GM23248 (cell line): ENCODE results near the gene PHLPP1. TPM values are rescaled to one million over a fixed set of nuclear protein-coding genes. Genes with fewer than 3 reads are reported as not detected.

ENCODE experiments used
- DNase-seq: peaks from one replicate; pipeline ENCODE4 v3.0.0-alpha.2; 2015
- H2AFZ ChIP-seq: fragments of 200-600 bp; sonication (generic); 2 replicates; pipeline ENCODE4 v1.6.1; 2016; ENCODE audit warnings: antibody characterized with exemption
- H3F3A ChIP-seq: fragments of 200-600 bp; sonication (generic); 2 replicates; pipeline ENCODE4 v1.6.1; 2016; ENCODE audit warnings: mild to moderate bottlenecking, antibody characterized with exemption, mixed run types; ENCODE audit not compliant: insufficient read depth
- H3K27ac ChIP-seq: fragments of 200-600 bp; sonication (generic); 2 replicates; pipeline ENCODE4 v1.5.1; 2016; ENCODE audit warnings: mild to moderate bottlenecking
- H3K27me3 ChIP-seq: fragments of 200-600 bp; sonication (generic); replicated peaks from 2 replicates; pipeline ENCODE4 v1.6.1; 2016; ENCODE audit warnings: mild to moderate bottlenecking; ENCODE audit not compliant: insufficient read depth
- H3K36me3 ChIP-seq: fragments of 200-600 bp; sonication (generic); 2 replicates; pipeline ENCODE4 v1.6.1; 2016; ENCODE audit warnings: low read depth, mild to moderate bottlenecking
- H3K4me1 ChIP-seq: fragments of 200-600 bp; sonication (generic); 2 replicates; pipeline ENCODE4 v1.6.1; 2016; ENCODE audit warnings: mild to moderate bottlenecking; ENCODE audit not compliant: insufficient read depth
- H3K4me2 ChIP-seq: fragments of 200-600 bp; sonication (generic); one replicate; pipeline ENCODE4 v1.6.1; 2016; ENCODE audit warnings: mild to moderate bottlenecking; ENCODE audit not compliant: unreplicated experiment
- H3K4me3 ChIP-seq: fragments of 200-600 bp; sonication (generic); 2 replicates; pipeline ENCODE4 v1.5.1; 2016; ENCODE audit warnings: mild to moderate bottlenecking
- H3K79me2 ChIP-seq: fragments of 200-600 bp; sonication (generic); 2 replicates; pipeline ENCODE4 v1.6.1; 2016; ENCODE audit warnings: mild to moderate bottlenecking; ENCODE audit not compliant: insufficient read depth
- H3K9ac ChIP-seq: fragments of 200-600 bp; sonication (generic); 2 replicates; pipeline ENCODE4 v1.6.1; 2016; ENCODE audit warnings: mild to moderate bottlenecking
- H3K9me2 ChIP-seq: fragments of 200-600 bp; sonication (generic); 2 replicates; pipeline ENCODE4 v1.6.1; 2016; ENCODE audit warnings: mixed run types, mild to moderate bottlenecking, moderate library complexity; ENCODE audit not compliant: insufficient read depth
- H3K9me3 ChIP-seq: fragments of 200-600 bp; sonication (generic); one replicate; pipeline ENCODE4 v1.6.1; 2017; ENCODE audit warnings: low read depth
- H4K20me1 ChIP-seq: fragments of 200-600 bp; sonication (generic); 2 replicates; pipeline ENCODE4 v1.6.0; 2016; ENCODE audit not compliant: insufficient read depth
- EZH2 ChIP-seq: fragments of 200-600 bp; sonication (generic); IDR thresholded peaks from 2 replicates; pipeline ENCODE4 v1.6.1; 2018; ENCODE audit warnings: antibody characterized with exemption, mild to moderate bottlenecking; ENCODE audit not compliant: insufficient read depth, poor library complexity, severe bottlenecking
- EZH2phosphoT487 ChIP-seq: fragments of 200-600 bp; sonication (generic); IDR thresholded peaks from 2 replicates; pipeline ENCODE4 v1.6.1; 2018; ENCODE audit warnings: antibody characterized with exemption, moderate library complexity, mild to moderate bottlenecking, low read depth; ENCODE audit not compliant: insufficient read depth
- WGBS, 2 experiments: methylation state at CpG; one replicate each; pipeline ENCODE4 v1.1.6; 2015 to 2017; ENCODE audit warnings: low lambda C conversion rate in 2 of 2, low coverage in 1 of 2; ENCODE audit errors: missing lambda C conversion rate in 2 of 2; 5-methylcytosine and 5-hydroxymethylcytosine counted together
- in situ Hi-C: fragments of 300-500 bp; cut with MboI; formaldehyde crosslinking; loops from 2 replicates; pipeline ENCODE4 v1.15.0; 2020
- polyA plus RNA-seq: library from polyadenylated mRNA; unstranded; fragments of >200 nt; fragmentation: Nextera tagmentation; extraction: Ambion mirVana; gene quantifications from 2 replicates; pipeline ENCODE4 v1.2.1, GENCODE V29; 2016
- total RNA-seq: library from RNA; depleted of rRNA; stranded (reverse); fragments of >200 nt; shearing (Covaris generic); gene quantifications from 2 replicates; pipeline ENCODE4 v1.2.3, GENCODE V29; 2014

Gene PHLPP1
- total and polyA plus RNA-seq, 2 experiments from 2014 or later, result 1.1 to 6.8 TPM

- Histone ChIP-seq H3K4me3 (no peak overlapping the region), H3K9me2 (no peaks in the 10 kb centered on the region), H3K9me3 (no peaks in the 10 kb centered on the region), H3K79me2 (no peaks in the 10 kb centered on the region), H3K4me1 (no peaks in the 10 kb centered on the region), H4K20me1 (no peaks in the 10 kb centered on the region), H3K4me2 (no peak overlapping the region), H3K9ac (no peak overlapping the region), H3K27me3 (no peaks in the 10 kb centered on the region), H3F3A (no peaks in the 10 kb centered on the region), H3K27ac (no peak overlapping the region), H2AFZ (no peak overlapping the region), H3K36me3 (no peaks in the 10 kb centered on the region)
- TF ChIP-seq EZH2 (no peak), EZH2phosphoT487 (no peak)
- in situ Hi-C loops, result no loop called here
- WGBS, 2 experiments, result 100% methylated on average over 1 of the region's 1 CpG
- DNase-seq, result no peak
Observed at GRCh38 chr18:62973689-62974088, 258.3 kb downstream of the PHLPP1 start.

- no peak overlapping the region for H3K4me3 ChIP-seq
- no peak for TF ChIP-seq EZH2phosphoT487
- TF ChIP-seq EZH2, result no peak
- no peaks in the 10 kb centered on the region for H3K79me2 ChIP-seq
- DNase-seq, result no peak
- no peak overlapping the region for H2AFZ ChIP-seq
- 65% methylated on average over 3 of the region's 3 CpGs for WGBS, 2 experiments
- no peaks in the 10 kb centered on the region for H3K9me2 ChIP-seq
- peaks cover under 1% of the 10 kb centered on the region; the same call in 1 of the 2 replicates for H3K4me1 ChIP-seq
- H3K4me2 ChIP-seq, result no peak overlapping the region
- no peaks in the 10 kb centered on the region for H3K9me3 ChIP-seq
- H3K27ac ChIP-seq, result no peak overlapping the region
- in situ Hi-C loops, result no loop called here
- no peaks in the 10 kb centered on the region for H3K36me3 ChIP-seq
- H3K27me3 ChIP-seq, result no peaks in the 10 kb centered on the region
- H4K20me1 ChIP-seq, result no peaks in the 10 kb centered on the region
- peaks cover under 1% of the 10 kb centered on the region; the same call in 1 of the 2 replicates for H3F3A ChIP-seq
- no peak overlapping the region for H3K9ac ChIP-seq
Observed at GRCh38 chr18:62974388-62974787, 259.0 kb downstream of the PHLPP1 start.

- H3F3A ChIP-seq, result peaks cover 8% of the 10 kb centered on the region; the same call in 1 of the 2 replicates
- no peak overlapping the region for H3K27ac ChIP-seq
- H3K9ac ChIP-seq, result no peak overlapping the region
- no peak overlapping the region for H3K4me3 ChIP-seq
- DNase-seq, result no peak
- no peaks in the 10 kb centered on the region for H3K9me2 ChIP-seq
- no peaks in the 10 kb centered on the region for H3K9me3 ChIP-seq
- peaks cover 3% of the 10 kb centered on the region; the same call in 1 of the 2 replicates for H3K4me1 ChIP-seq
- H4K20me1 ChIP-seq, result no peaks in the 10 kb centered on the region
- no peaks in the 10 kb centered on the region for H3K36me3 ChIP-seq
- H3K27me3 ChIP-seq, result no peaks in the 10 kb centered on the region
- in situ Hi-C loops, result no loop called here
- no peak overlapping the region for H2AFZ ChIP-seq
- TF ChIP-seq EZH2 (no peak), EZH2phosphoT487 (no peak)
- no peak overlapping the region for H3K4me2 ChIP-seq
- H3K79me2 ChIP-seq, result no peaks in the 10 kb centered on the region
- WGBS, 2 experiments, result 94 to 97% methylated on average over 7 of the region's 7 CpGs
Observed at GRCh38 chr18:62974928-62975675, 259.8 kb downstream of the PHLPP1 start.

- H3K4me1 ChIP-seq, result peaks cover 3% of the 10 kb centered on the region; the same call in 1 of the 2 replicates
- no peak overlapping the region for H3K4me3 ChIP-seq
- in situ Hi-C loops, result no loop called here
- WGBS, 2 experiments, result 76 to 81% methylated on average over 2 of the region's 2 CpGs
- no peak overlapping the region for H3K4me2 ChIP-seq
- TF ChIP-seq EZH2phosphoT487, result no peak
- TF ChIP-seq EZH2, result no peak
- H2AFZ ChIP-seq, result no peak overlapping the region
- no peaks in the 10 kb centered on the region for H3K79me2 ChIP-seq
- H3K27me3 ChIP-seq, result no peaks in the 10 kb centered on the region
- no peak overlapping the region for H3K9ac ChIP-seq
- H4K20me1 ChIP-seq, result no peaks in the 10 kb centered on the region
- DNase-seq, result no peak
- no peaks in the 10 kb centered on the region for H3K9me2 ChIP-seq
- H3K9me3 ChIP-seq, result no peaks in the 10 kb centered on the region
- no peaks in the 10 kb centered on the region for H3K36me3 ChIP-seq
- no peak overlapping the region for H3K27ac ChIP-seq
- peaks cover 11% of the 10 kb centered on the region; the same call in 1 of the 2 replicates for H3F3A ChIP-seq
Observed at GRCh38 chr18:62975785-62976184, 260.4 kb downstream of the PHLPP1 start.
